WERI-Rb-1 (cell line): ENCODE results near the gene KIAA1328.

ENCODE experiments used
- DNase-seq: peaks from one replicate; pipeline ENCODE4 v3.0.0-alpha.2; 2020
- H3K27ac ChIP-seq: fragments of 250-450 bp; sonication (Bioruptor Pico); 2 replicates; pipeline ENCODE4 v1.5.1; 2020; ENCODE audit warnings: mild to moderate bottlenecking, moderate library complexity
- H3K27me3 ChIP-seq: fragments of 250-450 bp; sonication (Bioruptor Pico); 2 replicates; pipeline ENCODE4 v1.5.1; 2021; ENCODE audit warnings: mild to moderate bottlenecking, low read depth, moderate library complexity; ENCODE audit not compliant: insufficient read depth, severe bottlenecking
- H3K36me3 ChIP-seq: fragments of 250-450 bp; sonication (Bioruptor Pico); 2 replicates; pipeline ENCODE4 v1.5.1; 2020; ENCODE audit warnings: mild to moderate bottlenecking, moderate library complexity
- H3K4me3 ChIP-seq: 2 replicates; pipeline ENCODE4 v1.5.1; 2011; ENCODE audit warnings: low read depth, mild to moderate bottlenecking, control low read depth, low read length
- H3K9me3 ChIP-seq: fragments of 250-450 bp; sonication (Bioruptor Pico); 2 replicates; pipeline ENCODE4 v1.5.1; 2021; ENCODE audit warnings: mild to moderate bottlenecking, moderate library complexity; ENCODE audit not compliant: severe bottlenecking
- TF ChIP-seq, protein P1 (sequence below): IDR thresholded peaks from 2 replicates; pipeline ENCODE4 v1.5.1; 2011; ENCODE audit warnings: low read depth, mild to moderate bottlenecking, control low read depth, inconsistent platforms, low read length

KIAA1328 gene

DNA sequence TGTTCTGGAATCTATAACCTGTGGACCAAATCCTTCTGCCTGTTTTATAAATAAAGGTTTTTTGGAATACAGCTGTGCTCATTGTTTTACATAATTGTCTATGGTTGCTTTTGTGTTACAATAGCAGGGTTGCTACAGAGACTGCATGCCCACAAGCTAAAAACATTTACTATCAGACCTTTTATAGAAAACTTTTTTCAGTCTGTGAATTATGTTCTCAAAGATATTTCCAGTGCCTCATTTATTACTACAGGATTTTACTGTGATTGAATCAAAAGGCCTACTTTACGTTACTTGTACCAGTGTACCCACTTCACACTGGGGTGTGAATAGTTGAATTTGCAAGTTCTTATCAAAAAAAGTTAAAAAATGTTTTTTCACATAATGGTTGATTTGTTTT lies 7.0 kb downstream of the KIAA1328 start:
- TF ChIP-seq, protein P1, sequence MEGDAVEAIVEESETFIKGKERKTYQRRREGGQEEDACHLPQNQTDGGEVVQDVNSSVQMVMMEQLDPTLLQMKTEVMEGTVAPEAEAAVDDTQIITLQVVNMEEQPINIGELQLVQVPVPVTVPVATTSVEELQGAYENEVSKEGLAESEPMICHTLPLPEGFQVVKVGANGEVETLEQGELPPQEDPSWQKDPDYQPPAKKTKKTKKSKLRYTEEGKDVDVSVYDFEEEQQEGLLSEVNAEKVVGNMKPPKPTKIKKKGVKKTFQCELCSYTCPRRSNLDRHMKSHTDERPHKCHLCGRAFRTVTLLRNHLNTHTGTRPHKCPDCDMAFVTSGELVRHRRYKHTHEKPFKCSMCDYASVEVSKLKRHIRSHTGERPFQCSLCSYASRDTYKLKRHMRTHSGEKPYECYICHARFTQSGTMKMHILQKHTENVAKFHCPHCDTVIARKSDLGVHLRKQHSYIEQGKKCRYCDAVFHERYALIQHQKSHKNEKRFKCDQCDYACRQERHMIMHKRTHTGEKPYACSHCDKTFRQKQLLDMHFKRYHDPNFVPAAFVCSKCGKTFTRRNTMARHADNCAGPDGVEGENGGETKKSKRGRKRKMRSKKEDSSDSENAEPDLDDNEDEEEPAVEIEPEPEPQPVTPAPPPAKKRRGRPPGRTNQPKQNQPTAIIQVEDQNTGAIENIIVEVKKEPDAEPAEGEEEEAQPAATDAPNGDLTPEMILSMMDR, result no peak
- peaks cover 7% of the 10 kb centered on the region for H3K36me3 ChIP-seq

DNA sequence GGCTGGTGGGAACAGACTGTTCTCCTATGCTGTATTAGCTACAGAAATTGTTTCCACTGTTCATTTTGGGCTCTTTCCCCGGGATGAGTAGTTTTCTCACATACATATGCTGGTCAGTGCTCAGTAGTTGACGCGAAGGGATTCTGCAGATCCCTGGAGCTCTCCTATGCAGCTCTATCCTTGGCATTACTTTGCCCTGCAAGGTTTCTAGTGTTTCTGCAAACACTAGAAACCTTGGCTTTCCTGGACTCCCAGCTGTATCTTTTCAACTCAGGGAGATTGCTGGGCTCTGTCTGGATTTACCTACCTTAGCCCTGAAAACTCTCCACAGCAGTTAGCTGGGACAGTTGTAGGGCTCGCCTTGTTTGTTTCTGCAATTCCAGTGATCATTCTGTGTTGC lies 10.9 kb downstream of the KIAA1328 start:
- DNase-seq, result no peak
- Histone ChIP-seq H3K4me3 (no peak overlapping the region), H3K27ac (no peak overlapping the region), H3K9me3 (no peaks in the 10 kb centered on the region), H3K27me3 (no peaks in the 10 kb centered on the region), H3K36me3 (peaks cover 10% of the 10 kb centered on the region)
- TF ChIP-seq, protein P1, result no peak

More for the DNA sequence above, 7.0 kb downstream of the KIAA1328 start:
- no peak for DNase-seq
- Histone ChIP-seq H3K27me3 (no peaks in the 10 kb centered on the region), H3K4me3 (no peak overlapping the region), H3K9me3 (no peaks in the 10 kb centered on the region), H3K27ac (no peak overlapping the region)

DNA sequence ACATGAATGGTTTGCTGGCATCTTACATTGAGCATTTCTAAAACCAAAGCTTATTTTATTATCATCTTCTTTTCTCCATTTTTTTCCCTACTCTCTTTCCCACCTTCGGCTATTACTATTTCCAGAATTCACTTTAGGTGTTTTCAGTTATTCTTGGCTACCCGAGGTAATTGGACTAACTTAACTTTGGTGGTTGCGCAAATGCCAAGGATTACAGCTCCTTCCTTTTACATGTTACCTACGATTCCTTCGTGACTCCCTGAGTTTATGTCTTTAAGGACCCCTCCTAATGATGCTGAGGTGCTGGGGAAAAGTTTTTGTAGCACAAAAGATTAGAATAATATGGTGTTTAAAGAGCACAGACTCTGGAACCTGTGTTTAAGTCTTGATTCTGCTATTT lies 14.3 kb downstream of the KIAA1328 start:
- peaks cover 3% of the 10 kb centered on the region; the same call in 1 of the 2 replicates for H3K36me3 ChIP-seq
- no peak overlapping the region for H3K27ac ChIP-seq
- H3K9me3 ChIP-seq, result no peaks in the 10 kb centered on the region
- DNase-seq, result no peak
- TF ChIP-seq, protein P1, result no peak
- H3K4me3 ChIP-seq, result no peak overlapping the region
- no peaks in the 10 kb centered on the region for H3K27me3 ChIP-seq

- no peak for DNase-seq
These were observed 14.9 kb downstream of the KIAA1328 start for GRCh38 chr18:36843784-36844183.

DNA sequence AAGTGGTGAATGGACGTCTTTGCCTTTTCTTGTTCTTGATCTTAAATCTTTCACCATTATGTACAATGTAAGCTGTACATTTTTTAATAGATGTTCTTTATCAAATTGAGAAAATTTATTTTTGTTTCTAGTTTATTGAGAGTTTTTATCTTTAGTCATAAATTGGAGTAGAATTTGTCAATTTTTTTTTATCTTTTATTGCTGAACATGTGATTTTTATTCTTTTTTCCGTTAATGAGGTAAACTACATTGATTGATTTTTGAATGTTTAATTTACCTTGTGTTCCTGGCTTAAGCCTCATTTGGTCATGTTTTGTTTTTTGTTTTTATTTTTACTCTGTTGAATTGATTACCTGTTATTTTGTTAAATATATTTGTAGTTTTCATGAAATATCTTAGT lies 19.7 kb downstream of the KIAA1328 start:
- Histone ChIP-seq H3K9me3 (no peaks in the 10 kb centered on the region), H3K27me3 (no peaks in the 10 kb centered on the region), H3K27ac (no peak overlapping the region), H3K4me3 (no peak overlapping the region), H3K36me3 (no peaks in the 10 kb centered on the region)
- TF ChIP-seq, protein P1, result no peak
- no peak for DNase-seq

More at GRCh38 chr18:36843784-36844183, 14.9 kb downstream of the KIAA1328 start:
- Histone ChIP-seq H3K27me3 (no peaks in the 10 kb centered on the region), H3K9me3 (no peaks in the 10 kb centered on the region), H3K4me3 (no peak overlapping the region), H3K27ac (no peak overlapping the region), H3K36me3 (peaks cover 3% of the 10 kb centered on the region; the same call in 1 of the 2 replicates)
- TF ChIP-seq, protein P1, result no peak

GRCh38 chr18:36849288-36850006 lies 20.5 kb downstream of the KIAA1328 start:
- no peak for DNase-seq
- H3K36me3 ChIP-seq, result no peaks in the 10 kb centered on the region
- TF ChIP-seq, protein P1, result no peak
- no peaks in the 10 kb centered on the region for H3K9me3 ChIP-seq
- H3K27ac ChIP-seq, result no peak overlapping the region
- no peak overlapping the region for H3K4me3 ChIP-seq
- no peaks in the 10 kb centered on the region for H3K27me3 ChIP-seq
